ENCODE data around the gene IER3.

The IER3 gene

GRCh38 chr6:30778001-30778635 lies 33.8 kb upstream of the IER3 start:
- no peaks in the 10 kb centered on the region for H3K27me3 ChIP-seq (ENCODE audit: control insufficient read depth, insufficient read depth, low read length)
- peaks cover 35% of the 10 kb centered on the region for H3K4me1 ChIP-seq (ENCODE audit: control insufficient read depth, insufficient read depth, low read length)
- H3K27ac ChIP-seq (ENCODE audit: low read depth, low read length) = peak overlapping the region; percentile 27
- no peaks in the 10 kb centered on the region for H3K36me3 ChIP-seq (ENCODE audit: control insufficient read depth, insufficient read depth, low read length)
- no peak overlapping the region for H3K4me3 ChIP-seq (ENCODE audit: low read length)
- H3K9ac ChIP-seq (ENCODE audit: low read length) = no peak overlapping the region

GRCh38 chr6:30777155-30777485 lies 32.8 kb upstream of the IER3 start:
- Histone ChIP-seq H3K27ac (ENCODE audit: low read depth, low read length) (no peak overlapping the region), H3K4me3 (ENCODE audit: low read length) (no peak overlapping the region), H3K27me3 (ENCODE audit: control insufficient read depth, insufficient read depth, low read length) (no peaks in the 10 kb centered on the region), H3K4me1 (ENCODE audit: control insufficient read depth, insufficient read depth, low read length) (peaks cover 27% of the 10 kb centered on the region), H3K36me3 (ENCODE audit: control insufficient read depth, insufficient read depth, low read length) (no peaks in the 10 kb centered on the region), H3K9ac (ENCODE audit: low read length) (no peak overlapping the region)

GRCh38 chr6:30776390-30777154 lies 32.2 kb upstream of the IER3 start:
- H3K27ac ChIP-seq (ENCODE audit: low read depth, low read length) = no peak overlapping the region

GRCh38 chr6:30775104-30775503 lies 30.8 kb upstream of the IER3 start:
- no peak overlapping the region for H3K9ac ChIP-seq (ENCODE audit: low read length)
- H3K27ac ChIP-seq (ENCODE audit: low read depth, low read length) = no peak overlapping the region
- H3K4me3 ChIP-seq (ENCODE audit: low read length) = no peak overlapping the region
- H3K36me3 ChIP-seq (ENCODE audit: control insufficient read depth, insufficient read depth, low read length) = no peaks in the 10 kb centered on the region
- H3K4me1 ChIP-seq (ENCODE audit: control insufficient read depth, insufficient read depth, low read length) = peaks cover 17% of the 10 kb centered on the region
- no peaks in the 10 kb centered on the region for H3K27me3 ChIP-seq (ENCODE audit: control insufficient read depth, insufficient read depth, low read length)

More at GRCh38 chr6:30776390-30777154, 32.2 kb upstream of the IER3 start:
- Histone ChIP-seq H3K4me3 (ENCODE audit: low read length) (no peak overlapping the region), H3K9ac (ENCODE audit: low read length) (no peak overlapping the region), H3K36me3 (ENCODE audit: control insufficient read depth, insufficient read depth, low read length) (no peaks in the 10 kb centered on the region), H3K4me1 (ENCODE audit: control insufficient read depth, insufficient read depth, low read length) (peaks cover 23% of the 10 kb centered on the region), H3K27me3 (ENCODE audit: control insufficient read depth, insufficient read depth, low read length) (no peaks in the 10 kb centered on the region)

GRCh38 chr6:30774701-30775100 lies 30.4 kb upstream of the IER3 start:
- Histone ChIP-seq H3K4me1 (ENCODE audit: control insufficient read depth, insufficient read depth, low read length) (peaks cover 19% of the 10 kb centered on the region), H3K9ac (ENCODE audit: low read length) (no peak overlapping the region), H3K27me3 (ENCODE audit: control insufficient read depth, insufficient read depth, low read length) (no peaks in the 10 kb centered on the region), H3K27ac (ENCODE audit: low read depth, low read length) (no peak overlapping the region), H3K4me3 (ENCODE audit: low read length) (no peak overlapping the region), H3K36me3 (ENCODE audit: control insufficient read depth, insufficient read depth, low read length) (no peaks in the 10 kb centered on the region)

GRCh38 chr6:30770592-30770991 lies 26.2 kb upstream of the IER3 start:
- no peak overlapping the region for H3K9ac ChIP-seq (ENCODE audit: low read length)
- H3K36me3 ChIP-seq (ENCODE audit: control insufficient read depth, insufficient read depth, low read length) = no peaks in the 10 kb centered on the region
- H3K27me3 ChIP-seq (ENCODE audit: control insufficient read depth, insufficient read depth, low read length) = no peaks in the 10 kb centered on the region
- no peak overlapping the region for H3K4me3 ChIP-seq (ENCODE audit: low read length)
- H3K4me1 ChIP-seq (ENCODE audit: control insufficient read depth, insufficient read depth, low read length) = peaks cover 13% of the 10 kb centered on the region
- H3K27ac ChIP-seq (ENCODE audit: low read depth, low read length) = peak overlapping the region; percentile 41

- H3K4me1 ChIP-seq (ENCODE audit: control insufficient read depth, insufficient read depth, low read length) = peaks cover 13% of the 10 kb centered on the region
- H3K27ac ChIP-seq (ENCODE audit: low read depth, low read length) = peak overlapping the region; percentile 41
- no peak overlapping the region for H3K4me3 ChIP-seq (ENCODE audit: low read length)
- H3K36me3 ChIP-seq (ENCODE audit: control insufficient read depth, insufficient read depth, low read length) = no peaks in the 10 kb centered on the region
- H3K9ac ChIP-seq (ENCODE audit: low read length) = no peak overlapping the region
- H3K27me3 ChIP-seq (ENCODE audit: control insufficient read depth, insufficient read depth, low read length) = no peaks in the 10 kb centered on the region
These were observed 25.6 kb upstream of the IER3 start for GRCh38 chr6:30769853-30770524.

GRCh38 chr6:30769088-30769852 lies 24.9 kb upstream of the IER3 start:
- peak overlapping the region; percentile 49 for H3K27ac ChIP-seq (ENCODE audit: low read depth, low read length)
- no peak overlapping the region for H3K9ac ChIP-seq (ENCODE audit: low read length)
- H3K4me3 ChIP-seq (ENCODE audit: low read length) = no peak overlapping the region
- H3K27me3 ChIP-seq (ENCODE audit: control insufficient read depth, insufficient read depth, low read length) = no peaks in the 10 kb centered on the region
- H3K36me3 ChIP-seq (ENCODE audit: control insufficient read depth, insufficient read depth, low read length) = no peaks in the 10 kb centered on the region
- peaks cover 15% of the 10 kb centered on the region for H3K4me1 ChIP-seq (ENCODE audit: control insufficient read depth, insufficient read depth, low read length)

- H3K27me3 ChIP-seq (ENCODE audit: control insufficient read depth, insufficient read depth, low read length) = no peaks in the 10 kb centered on the region
- no peaks in the 10 kb centered on the region for H3K36me3 ChIP-seq (ENCODE audit: control insufficient read depth, insufficient read depth, low read length)
- peaks cover 21% of the 10 kb centered on the region for H3K4me1 ChIP-seq (ENCODE audit: control insufficient read depth, insufficient read depth, low read length)
- no peak overlapping the region for H3K9ac ChIP-seq (ENCODE audit: low read length)
- no peak overlapping the region for H3K27ac ChIP-seq (ENCODE audit: low read depth, low read length)
- no peak overlapping the region for H3K4me3 ChIP-seq (ENCODE audit: low read length)
These were observed 24.3 kb upstream of the IER3 start for GRCh38 chr6:30768634-30769087.

- H3K9ac ChIP-seq (ENCODE audit: low read length) = no peak overlapping the region
- no peak overlapping the region for H3K4me3 ChIP-seq (ENCODE audit: low read length)
- no peak overlapping the region for H3K27ac ChIP-seq (ENCODE audit: low read depth, low read length)
- H3K27me3 ChIP-seq (ENCODE audit: control insufficient read depth, insufficient read depth, low read length) = no peaks in the 10 kb centered on the region
- no peaks in the 10 kb centered on the region for H3K36me3 ChIP-seq (ENCODE audit: control insufficient read depth, insufficient read depth, low read length)
- peaks cover 25% of the 10 kb centered on the region for H3K4me1 ChIP-seq (ENCODE audit: control insufficient read depth, insufficient read depth, low read length)
These were observed 23.6 kb upstream of the IER3 start for GRCh38 chr6:30767944-30768301.

- H3K4me1 ChIP-seq (ENCODE audit: control insufficient read depth, insufficient read depth, low read length) = peaks cover 25% of the 10 kb centered on the region
- H3K27ac ChIP-seq (ENCODE audit: low read depth, low read length) = no peak overlapping the region
- H3K36me3 ChIP-seq (ENCODE audit: control insufficient read depth, insufficient read depth, low read length) = no peaks in the 10 kb centered on the region
- no peak overlapping the region for H3K9ac ChIP-seq (ENCODE audit: low read length)
- H3K27me3 ChIP-seq (ENCODE audit: control insufficient read depth, insufficient read depth, low read length) = no peaks in the 10 kb centered on the region
- H3K4me3 ChIP-seq (ENCODE audit: low read length) = no peak overlapping the region
These were observed 23.0 kb upstream of the IER3 start for GRCh38 chr6:30767158-30767943.

All from rectal smooth muscle tissue (tissue), 1 donor.